DMS114 treated with DMSO at 0.1 percent for 48 hours (cell line): ENCODE measurements around the gene RAF1.

Experiments used
- DNase-seq: peaks from one replicate; lab custom pipeline; 2025; ENCODE audit not compliant: unreplicated experiment; lab: John Stamatoyannopoulos, UW

Gene RAF1

GRCh38 chr3:12598890-12599289, 65.0 kb downstream of the RAF1 start:
- no peak for DNase-seq

- no peak for DNase-seq
Observed at GRCh38 chr3:12593473-12593872, 70.4 kb downstream of the RAF1 start.

GRCh38 chr3:12591997-12592715, 71.8 kb downstream of the RAF1 start:
- DNase-seq: no peak

- no peak for DNase-seq
Observed at GRCh38 chr3:12591456-12591855, 72.5 kb downstream of the RAF1 start.

- no peak for DNase-seq
Observed at GRCh38 chr3:12590096-12590495, 73.8 kb downstream of the RAF1 start.

DNA sequence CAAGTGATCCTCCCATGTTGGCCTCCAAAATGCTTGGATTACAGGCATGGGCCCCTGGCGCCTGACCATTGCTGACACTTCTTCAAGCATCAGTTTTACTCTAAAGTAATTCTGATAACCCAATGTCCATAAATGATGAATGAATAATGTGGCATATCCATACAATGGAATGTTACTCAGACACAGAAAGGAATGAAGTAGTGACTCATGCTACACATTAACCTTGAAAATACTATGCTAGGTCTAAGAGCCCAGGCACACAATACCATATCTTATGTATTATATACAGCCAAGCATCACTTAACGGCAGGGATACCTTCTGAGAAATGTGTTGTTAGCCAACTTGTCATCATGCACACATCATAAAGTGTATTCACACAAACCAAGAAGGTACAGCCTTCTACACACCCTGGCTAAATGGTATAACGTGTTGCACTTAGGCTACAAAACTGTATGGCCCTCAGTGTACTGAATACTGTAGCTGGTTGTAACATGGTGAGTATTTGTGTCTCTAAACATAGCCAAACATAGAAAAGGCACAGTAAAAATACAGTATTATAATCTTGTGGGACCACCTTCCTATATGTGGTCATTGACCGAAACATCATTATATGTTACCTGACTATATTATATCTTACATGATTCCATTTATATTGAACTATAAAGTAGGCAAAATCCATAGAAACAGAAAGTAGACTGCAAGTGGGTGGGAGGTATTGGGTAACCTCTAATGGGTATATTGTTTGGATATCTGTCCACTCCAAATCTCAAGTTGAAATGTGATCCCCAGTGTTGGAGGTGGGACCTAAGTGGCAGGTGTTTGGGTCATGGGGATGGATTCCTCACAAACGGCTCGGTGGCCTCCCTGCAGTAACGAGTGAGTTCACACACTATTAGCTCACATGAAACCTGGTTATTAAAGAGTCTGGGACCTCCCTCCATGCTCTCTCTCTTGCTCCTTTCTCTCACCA, 75.6 kb downstream of the RAF1 start:
- no peak for DNase-seq

DNA sequence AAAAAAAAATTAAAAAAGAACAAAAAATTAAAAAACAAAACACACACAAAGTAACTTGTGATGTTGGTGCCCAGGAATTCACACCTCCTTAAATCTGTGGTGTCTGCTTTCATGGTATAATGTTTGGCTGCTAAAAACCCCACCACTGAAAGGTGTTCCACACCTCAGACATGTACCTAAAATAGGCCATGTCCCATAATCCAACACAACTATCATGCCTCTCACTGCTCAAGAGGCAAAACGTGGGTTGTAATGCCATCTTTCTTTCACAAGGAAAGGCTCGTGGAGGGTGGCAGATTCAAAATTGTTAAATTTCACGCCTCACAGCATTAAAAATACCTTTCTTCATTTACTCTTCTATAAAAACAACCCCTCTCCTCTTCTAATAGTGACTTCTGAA, 77.5 kb downstream of the RAF1 start:
- no peak for DNase-seq

DNA sequence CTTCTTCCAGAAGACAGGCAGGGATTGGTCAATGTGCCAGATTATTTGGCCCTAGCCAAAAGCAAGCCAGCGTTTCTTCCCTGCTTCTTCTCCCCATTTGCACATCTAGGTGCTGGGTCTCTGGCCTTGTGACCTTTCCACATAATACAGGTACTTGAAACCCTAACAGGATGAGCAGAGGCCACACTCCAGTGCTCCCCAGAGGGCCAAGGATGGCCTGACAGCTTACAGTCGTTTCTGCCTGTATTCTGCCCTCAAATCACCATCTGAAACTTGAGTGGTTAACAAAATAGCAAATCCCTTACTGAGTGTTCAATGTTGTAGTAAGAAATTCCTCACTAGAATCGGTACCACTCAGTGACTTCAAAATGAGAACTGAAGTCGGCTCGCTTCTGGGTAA, 77.9 kb downstream of the RAF1 start:
- no peak for DNase-seq

DNA sequence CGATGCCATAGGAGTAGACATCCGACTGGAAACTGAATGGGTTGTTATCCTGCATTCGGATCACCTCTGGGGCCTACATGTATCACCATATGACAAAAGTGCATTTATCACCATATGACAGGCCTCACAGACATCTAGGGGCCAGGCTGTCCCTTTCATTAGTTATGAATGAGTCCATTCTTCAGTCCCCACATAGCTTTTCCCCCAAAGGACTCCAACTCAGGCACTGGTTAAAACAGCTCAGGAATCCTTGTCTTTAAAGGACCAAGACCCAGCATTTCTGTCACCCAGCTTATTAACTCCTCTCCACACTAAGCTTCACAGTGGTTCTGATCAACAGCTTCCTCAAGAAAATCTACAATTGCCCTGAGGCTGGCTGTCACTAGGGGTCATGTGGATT, 78.7 kb downstream of the RAF1 start:
- no peak for DNase-seq

GRCh38 chr3:12584083-12584482, 79.8 kb downstream of the RAF1 start:
- no peak for DNase-seq

DNA sequence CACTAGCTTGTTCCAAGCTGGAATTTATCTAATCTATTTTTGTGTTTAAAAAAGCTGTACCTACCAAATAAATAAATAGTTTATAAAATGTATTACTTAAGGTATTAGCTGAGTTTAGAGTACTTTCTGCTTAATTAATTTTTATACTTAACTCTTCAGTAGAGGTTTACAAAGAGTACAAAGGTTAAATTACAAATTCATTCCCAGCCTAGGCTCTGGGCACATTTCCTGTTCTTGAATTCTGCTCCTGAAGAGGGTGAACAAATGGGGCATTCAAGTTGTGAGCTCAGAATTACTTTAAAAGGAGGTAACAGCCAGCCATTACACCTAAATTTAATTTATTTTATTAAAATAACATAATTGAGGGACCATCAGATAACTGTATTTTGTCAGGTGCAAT, 80.6 kb downstream of the RAF1 start:
- no peak for DNase-seq

GRCh38 chr3:12582730-12583129, 81.2 kb downstream of the RAF1 start:
- DNase-seq: no peak

- DNase-seq: no peak
Observed at GRCh38 chr3:12579905-12580304, 84.0 kb downstream of the RAF1 start.

DNA sequence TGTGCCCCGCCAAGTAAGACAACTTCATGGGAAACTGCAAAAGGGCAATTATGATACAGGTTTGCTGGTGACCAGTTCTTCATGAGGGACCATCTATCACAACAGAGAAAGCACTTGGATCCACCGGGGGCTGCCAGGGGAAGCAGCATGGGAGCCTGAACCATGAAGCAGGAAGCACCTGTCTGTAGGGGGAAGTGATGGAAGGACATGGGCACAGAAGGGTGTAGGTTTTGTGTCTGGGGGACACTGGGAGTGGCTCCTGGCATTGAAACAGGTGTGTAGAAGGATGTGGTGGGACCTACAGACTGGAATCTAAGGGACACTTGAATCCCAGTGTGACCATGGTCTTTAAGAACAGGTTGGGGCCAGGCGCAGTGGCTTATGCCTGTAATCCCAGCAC, 84.5 kb downstream of the RAF1 start:
- no peak for DNase-seq

DNA sequence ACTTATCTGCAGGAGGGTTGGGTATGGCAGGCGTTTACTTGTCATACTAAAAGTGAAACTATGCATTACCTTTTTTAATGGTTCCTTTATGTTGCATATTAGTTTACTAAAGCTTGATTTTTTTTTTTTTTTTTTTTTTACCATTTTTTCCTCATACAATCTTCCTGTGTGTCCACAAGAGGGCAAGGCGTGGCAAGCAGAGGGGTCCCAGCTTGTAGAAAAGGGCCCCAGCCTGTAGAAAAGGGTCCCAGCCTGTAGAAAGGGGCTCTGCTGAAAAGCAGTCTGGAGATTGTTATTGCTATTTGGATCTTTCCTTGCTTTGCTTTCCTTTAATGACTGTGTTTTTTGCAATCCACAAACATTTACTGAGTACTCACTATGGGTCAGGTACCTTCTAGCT, 85.2 kb downstream of the RAF1 start:
- no peak for DNase-seq

DNA sequence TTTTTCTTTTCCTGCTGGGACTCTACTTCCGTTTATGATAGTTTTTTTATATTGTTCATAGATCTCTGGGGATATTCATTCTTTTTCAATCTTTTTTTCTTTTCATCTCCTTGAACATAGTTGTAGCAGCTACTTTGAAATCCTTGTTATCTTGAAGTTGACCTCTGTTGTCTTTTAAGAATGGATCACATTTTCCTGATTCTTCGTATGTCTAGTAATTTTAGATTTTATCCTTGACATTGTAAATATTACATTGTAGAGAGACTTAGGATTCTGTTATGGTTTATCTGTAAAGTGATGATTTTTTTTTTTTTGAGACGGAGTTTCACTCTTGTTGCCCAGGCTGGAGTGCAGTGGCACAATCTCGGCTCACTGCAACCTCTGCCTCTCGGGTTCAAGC, 86.5 kb downstream of the RAF1 start:
- DNase-seq: no peak

- no peak for DNase-seq
Observed at GRCh38 chr3:12574661-12575060, 89.3 kb downstream of the RAF1 start.

DNA sequence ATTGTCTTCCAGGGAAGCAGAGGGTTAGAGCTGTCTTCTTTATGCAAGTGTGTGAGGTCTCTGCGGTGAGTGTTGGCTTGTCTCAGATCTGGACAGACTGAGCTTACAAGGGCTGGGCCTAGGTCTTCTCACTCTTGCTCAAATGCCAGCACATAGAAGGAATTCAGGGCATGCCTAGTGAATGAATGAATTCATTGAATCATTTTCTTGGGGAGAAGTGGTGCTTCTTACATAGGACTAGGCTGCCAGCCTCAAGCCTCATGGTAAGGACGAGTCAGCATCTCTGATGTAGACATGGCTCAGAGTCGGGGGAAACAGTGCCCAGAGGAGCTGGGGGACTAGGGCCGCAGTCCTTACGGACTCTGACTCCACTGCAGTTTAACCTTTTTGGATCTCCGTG, 89.8 kb downstream of the RAF1 start:
- DNase-seq: no peak

- no peak for DNase-seq
Observed at GRCh38 chr3:12571986-12572385, 91.9 kb downstream of the RAF1 start.

GRCh38 chr3:12569836-12570235, 94.1 kb downstream of the RAF1 start:
- DNase-seq: no peak

- DNase-seq: no peak
Observed at GRCh38 chr3:12568747-12569146, 95.2 kb downstream of the RAF1 start.

GRCh38 chr3:12566976-12567375, 96.9 kb downstream of the RAF1 start:
- no peak for DNase-seq
